Measurements from ENCODE around the gene SOS2.

DNA sequence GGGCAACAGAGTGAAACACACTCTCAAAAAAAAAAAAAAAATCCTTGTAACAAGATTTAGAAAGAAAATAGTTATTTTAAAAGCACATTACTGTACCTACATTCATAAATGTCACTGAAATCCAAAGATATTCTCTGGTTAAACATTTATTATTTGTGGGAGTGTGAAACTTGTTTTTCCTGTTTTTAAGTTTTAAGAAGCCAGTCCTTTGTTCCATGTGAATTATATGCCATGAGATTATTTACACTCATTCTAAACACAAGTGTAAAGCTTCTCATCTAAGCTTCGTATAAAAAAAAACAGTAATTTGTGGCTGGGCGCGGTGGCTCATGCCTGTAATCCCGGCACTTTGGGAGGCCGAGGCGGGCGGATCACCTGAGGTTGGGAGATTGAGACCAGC, 130.0 kb downstream of the SOS2 start:
- TF ChIP-seq, protein P1, sequence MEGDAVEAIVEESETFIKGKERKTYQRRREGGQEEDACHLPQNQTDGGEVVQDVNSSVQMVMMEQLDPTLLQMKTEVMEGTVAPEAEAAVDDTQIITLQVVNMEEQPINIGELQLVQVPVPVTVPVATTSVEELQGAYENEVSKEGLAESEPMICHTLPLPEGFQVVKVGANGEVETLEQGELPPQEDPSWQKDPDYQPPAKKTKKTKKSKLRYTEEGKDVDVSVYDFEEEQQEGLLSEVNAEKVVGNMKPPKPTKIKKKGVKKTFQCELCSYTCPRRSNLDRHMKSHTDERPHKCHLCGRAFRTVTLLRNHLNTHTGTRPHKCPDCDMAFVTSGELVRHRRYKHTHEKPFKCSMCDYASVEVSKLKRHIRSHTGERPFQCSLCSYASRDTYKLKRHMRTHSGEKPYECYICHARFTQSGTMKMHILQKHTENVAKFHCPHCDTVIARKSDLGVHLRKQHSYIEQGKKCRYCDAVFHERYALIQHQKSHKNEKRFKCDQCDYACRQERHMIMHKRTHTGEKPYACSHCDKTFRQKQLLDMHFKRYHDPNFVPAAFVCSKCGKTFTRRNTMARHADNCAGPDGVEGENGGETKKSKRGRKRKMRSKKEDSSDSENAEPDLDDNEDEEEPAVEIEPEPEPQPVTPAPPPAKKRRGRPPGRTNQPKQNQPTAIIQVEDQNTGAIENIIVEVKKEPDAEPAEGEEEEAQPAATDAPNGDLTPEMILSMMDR (IDR thresholded peaks at IDR 0.05; ENCODE audit: low read length), result no peak
- no peak for TF ChIP-seq EZH2 (optimal IDR thresholded peaks at IDR 0.05; ENCODE audit: low read depth, low read length)

All from MM.1S (cell line).